SHP77 (cell line): ENCODE results near the gene ATP10A.
"Not testable (repeated sequence)": the region's sequence is repeated elsewhere in the genome, so short reads cannot be mapped to it uniquely, and the experiment has no call there.

Experiments used
- DNase-seq, 2 experiments: peaks; one replicate each; lab custom pipeline; 2025; lab: John Stamatoyannopoulos, UW

ATP10A gene

GRCh38 chr15:25649390-25649789 lies 213.7 kb downstream of the ATP10A start:
- DNase-seq, result no peak

DNA sequence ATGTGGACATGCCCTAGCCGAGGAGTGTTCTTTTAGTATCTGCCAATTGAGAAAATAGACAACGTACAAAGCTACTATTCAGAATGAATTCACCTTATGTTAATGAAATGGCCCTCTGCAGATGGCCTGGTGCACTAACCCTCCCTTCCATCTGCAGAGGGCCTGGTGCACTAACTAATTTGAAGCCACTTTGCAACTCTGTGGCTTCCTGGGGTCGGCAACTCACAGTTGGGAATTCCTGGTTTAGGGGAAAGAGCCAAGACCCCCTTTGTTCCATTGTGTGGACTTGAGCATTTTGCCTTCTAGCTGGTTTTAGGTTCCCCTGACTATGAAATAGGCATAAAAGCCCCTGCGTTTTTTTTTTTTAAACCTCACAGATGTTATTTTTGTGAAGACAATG lies 220.0 kb downstream of the ATP10A start:
- no peak for DNase-seq

GRCh38 chr15:25641762-25642161 lies 221.4 kb downstream of the ATP10A start:
- no peak for DNase-seq

DNA sequence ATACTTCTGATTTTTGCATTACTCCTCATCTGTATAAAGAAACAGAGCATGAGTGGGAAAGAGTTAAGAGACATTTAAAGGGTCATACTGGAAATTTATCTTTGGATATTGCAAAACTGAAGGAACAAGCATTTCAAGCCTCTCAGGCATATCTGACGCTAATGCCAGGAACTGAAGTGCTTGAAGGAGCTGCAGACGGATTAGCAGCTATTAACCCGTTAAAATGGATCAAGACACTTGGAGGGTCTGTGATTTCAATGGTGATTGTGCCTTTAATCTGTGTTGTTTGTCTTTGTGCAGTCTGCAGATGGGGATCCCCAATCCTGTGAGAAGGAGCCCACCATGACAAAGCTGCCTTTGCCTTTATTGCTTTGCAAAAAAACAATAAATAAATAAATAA lies 221.8 kb downstream of the ATP10A start:
- DNase-seq, result no peak

GRCh38 chr15:25640959-25641358 lies 222.2 kb downstream of the ATP10A start:
- not testable (repeated sequence) for DNase-seq

DNA sequence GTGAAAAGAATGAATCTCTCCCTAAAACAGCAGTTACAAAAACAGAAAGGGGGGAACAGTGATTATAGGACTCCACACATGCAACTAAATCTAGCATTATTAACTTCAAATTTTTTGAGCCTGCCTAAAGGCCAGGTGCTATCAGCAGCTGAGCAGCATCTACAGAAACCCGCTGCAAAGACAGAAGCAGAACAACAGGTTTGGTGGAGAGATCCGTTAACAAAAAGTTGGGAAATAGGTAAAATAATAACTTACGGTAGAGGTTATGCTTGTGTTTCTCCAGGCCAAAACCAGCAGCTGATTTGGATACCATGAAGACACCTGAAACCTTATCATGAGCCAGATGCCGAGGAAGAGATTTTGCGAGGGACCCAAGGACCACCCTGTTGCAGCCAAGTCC lies 222.7 kb downstream of the ATP10A start:
- no peak for DNase-seq

- not testable (repeated sequence) for DNase-seq
These were observed 226.6 kb downstream of the ATP10A start for GRCh38 chr15:25636486-25636885.

DNA sequence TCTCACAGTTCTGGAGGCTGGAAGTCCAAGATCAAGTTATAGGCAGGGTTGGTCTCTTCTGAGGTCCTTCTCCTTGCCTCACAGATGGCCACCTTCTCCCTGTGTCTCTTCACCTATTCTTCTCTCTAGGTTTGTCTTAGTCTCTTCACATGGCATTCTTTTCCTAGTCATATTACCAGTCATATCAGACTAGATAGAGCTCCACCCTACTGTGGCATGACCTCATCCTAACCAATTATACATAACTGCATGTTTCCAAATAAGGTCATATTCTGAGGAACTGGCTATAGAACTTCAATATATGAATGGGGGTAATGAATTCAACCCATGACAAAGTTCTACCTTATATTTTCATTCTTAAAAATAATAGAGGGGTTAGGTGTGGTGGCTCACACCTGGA lies 227.9 kb downstream of the ATP10A start:
- DNase-seq, result no peak

DNA sequence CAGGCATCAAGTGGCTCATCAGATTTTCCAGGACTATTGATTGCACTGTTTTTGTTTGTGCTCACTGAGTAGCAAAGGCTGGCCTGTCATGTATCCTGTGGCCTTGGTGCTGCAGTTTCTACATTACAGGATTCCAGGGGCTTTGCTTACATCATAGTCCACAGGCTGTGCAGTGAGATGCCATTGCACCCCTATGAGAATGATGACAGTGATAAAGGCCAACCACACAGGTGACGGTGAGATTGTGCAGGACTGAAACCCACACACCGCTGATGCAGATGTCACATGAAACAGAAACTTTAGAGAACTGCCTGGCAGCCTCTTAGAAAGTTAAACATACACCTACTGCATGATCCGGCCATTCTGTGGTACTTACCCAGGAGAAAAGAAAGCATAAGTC lies 229.3 kb downstream of the ATP10A start:
- no peak for DNase-seq

GRCh38 chr15:25631971-25632370 lies 231.2 kb downstream of the ATP10A start:
- no peak for DNase-seq
